MCF 10A (cell line): ENCODE measurements around the gene PXK. TPM values are rescaled to one million over a fixed set of nuclear protein-coding genes. Genes with fewer than 3 reads are reported as not detected.

Experiments used
- BruUV-seq: library from RNA; stranded (reverse); fragments of 400-500 nt; replicated peaks from 2 replicates; lab custom pipeline; 2021; lab: Mats Ljungman, UMichigan
- CTCF ChIA-PET: fragments of 300-600 bp; sonication (Branson Sonifier 250); formaldehyde crosslinking; extraction: SDS; loops from one replicate; lab custom pipeline; 2021; ENCODE audit warnings: antibody characterized with exemption, inconsistent platforms; lab: Yijun Ruan, JAX
- POLR2A ChIA-PET: fragments of 300-600, 350-650 bp; sonication (Branson Sonifier 250); formaldehyde crosslinking; extraction: SDS; loops from one replicate; lab custom pipeline; 2020; ENCODE audit warnings: antibody characterized with exemption, inconsistent platforms; lab: Yijun Ruan, JAX
- DNase-seq: peaks from one replicate; pipeline ENCODE4 v3.0.0-alpha.2; 2018; ENCODE audit not compliant: unreplicated experiment
- H3K27ac Mint-ChIP-seq: one replicate; pipeline ENCODE4 v1.8.0; 2022; ENCODE audit warnings: mild to moderate bottlenecking, low read depth, mixed read lengths; ENCODE audit not compliant: unreplicated experiment
- H3K27me3 Mint-ChIP-seq: one replicate; pipeline ENCODE4 v1.8.0; 2022; ENCODE audit warnings: mixed read lengths; ENCODE audit not compliant: insufficient read depth, unreplicated experiment
- H3K36me3 Mint-ChIP-seq: one replicate; pipeline ENCODE4 v1.8.0; 2022; ENCODE audit warnings: mild to moderate bottlenecking, moderate library complexity, mixed read lengths; ENCODE audit not compliant: insufficient read depth, unreplicated experiment
- H3K4me1 Mint-ChIP-seq: one replicate; pipeline ENCODE4 v1.8.0; 2022; ENCODE audit warnings: mixed read lengths; ENCODE audit not compliant: insufficient read depth, unreplicated experiment
- H3K4me3 Mint-ChIP-seq: one replicate; pipeline ENCODE4 v1.8.0; 2022; ENCODE audit warnings: mild to moderate bottlenecking, moderate library complexity, mixed read lengths; ENCODE audit not compliant: unreplicated experiment
- H3K9me3 Mint-ChIP-seq: one replicate; pipeline ENCODE4 v1.8.0; 2022; ENCODE audit warnings: mixed read lengths; ENCODE audit not compliant: unreplicated experiment
- CTCF ChIP-seq: fragments of 200-600 bp; IDR thresholded peaks from one replicate; pipeline ENCODE4 v1.8.0; 2022; ENCODE audit warnings: antibody characterized with exemption, mild to moderate bottlenecking; ENCODE audit not compliant: unreplicated experiment
- intact Hi-C: fragments of 100-400 bp; cut with micrococcal nuclease; formaldehyde crosslinking; loops from 2 replicates; pipeline ENCODE4 v1.14.1; 2022
- total RNA-seq: library from RNA; stranded (reverse); gene quantifications from 2 replicates; pipeline ENCODE4 v1.2.3, GENCODE V29; 2022

Gene PXK
- total RNA-seq, 1 experiment from 2014 or later = 62.2 TPM

GRCh38 chr3:58329150-58329921, 3.4 kb upstream of the PXK start:
- no TSS peak for BruUV-seq
- Mint-ChIP-seq H3K9me3 (no peaks in the 10 kb centered on the region), H3K27ac (no peak overlapping the region), H3K27me3 (no peaks in the 10 kb centered on the region), H3K36me3 (peaks cover 7% of the 10 kb centered on the region), H3K4me1 (peaks cover 1% of the 10 kb centered on the region), H3K4me3 (no peak overlapping the region)
- POLR2A ChIA-PET = interaction anchor here (0.6 kb wide), 1 partner anchor 102 kb away, joined by 3 read pairs; no protein-coding TSS in a partner anchor
- DNase-seq = no peak
- no peak for TF ChIP-seq CTCF
- intact Hi-C loops = no loop called here
- CTCF ChIA-PET = interaction anchor here (2.4 kb wide), 1 partner anchor 8 kb away, joined by 13 read pairs; no protein-coding TSS in a partner anchor

DNA sequence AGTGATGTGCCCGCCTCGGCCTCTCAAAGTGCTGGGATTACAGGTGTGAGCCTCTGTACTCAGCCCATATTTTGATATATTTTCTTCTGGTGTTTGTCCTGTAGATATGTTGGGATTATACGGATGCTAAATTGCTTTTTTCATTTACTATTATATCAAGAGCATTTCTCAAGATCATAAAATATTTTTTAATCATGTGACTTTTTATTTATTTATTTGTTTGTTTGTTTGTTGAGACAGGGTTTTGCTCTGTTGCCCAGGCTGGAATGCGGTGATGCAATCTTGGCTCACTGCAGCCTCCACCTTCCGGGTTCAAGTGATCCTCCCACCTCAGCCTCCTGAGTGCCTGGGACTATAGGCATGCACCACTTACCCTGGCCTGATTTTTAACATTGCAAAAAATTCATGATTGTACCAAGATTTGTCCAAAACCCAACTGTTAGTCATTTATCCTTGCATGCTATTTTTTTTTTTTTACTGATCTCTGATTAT, 2.7 kb upstream of the PXK start:
- H3K27me3 Mint-ChIP-seq = no peaks in the 10 kb centered on the region
- peaks cover 13% of the 10 kb centered on the region for H3K36me3 Mint-ChIP-seq
- intact Hi-C loops = no loop called here
- BruUV-seq = no TSS peak
- no peak for TF ChIP-seq CTCF
- H3K4me1 Mint-ChIP-seq = peaks cover 7% of the 10 kb centered on the region
- no peak overlapping the region for H3K27ac Mint-ChIP-seq
- no peak overlapping the region for H3K4me3 Mint-ChIP-seq
- no peaks in the 10 kb centered on the region for H3K9me3 Mint-ChIP-seq
- DNase-seq = no peak
- POLR2A ChIA-PET = interaction anchor here (0.6 to 1.0 kb wide), 3 partner anchors 15 to 207 kb away, joined by 3 read pairs; partner anchors contain the start of gene ACOX2
- CTCF ChIA-PET = interaction anchor here (0.5 to 2.4 kb wide), 5 partner anchors 9 to 201 kb away, joined by 3 to 13 read pairs (median 3); no protein-coding TSS in a partner anchor

DNA sequence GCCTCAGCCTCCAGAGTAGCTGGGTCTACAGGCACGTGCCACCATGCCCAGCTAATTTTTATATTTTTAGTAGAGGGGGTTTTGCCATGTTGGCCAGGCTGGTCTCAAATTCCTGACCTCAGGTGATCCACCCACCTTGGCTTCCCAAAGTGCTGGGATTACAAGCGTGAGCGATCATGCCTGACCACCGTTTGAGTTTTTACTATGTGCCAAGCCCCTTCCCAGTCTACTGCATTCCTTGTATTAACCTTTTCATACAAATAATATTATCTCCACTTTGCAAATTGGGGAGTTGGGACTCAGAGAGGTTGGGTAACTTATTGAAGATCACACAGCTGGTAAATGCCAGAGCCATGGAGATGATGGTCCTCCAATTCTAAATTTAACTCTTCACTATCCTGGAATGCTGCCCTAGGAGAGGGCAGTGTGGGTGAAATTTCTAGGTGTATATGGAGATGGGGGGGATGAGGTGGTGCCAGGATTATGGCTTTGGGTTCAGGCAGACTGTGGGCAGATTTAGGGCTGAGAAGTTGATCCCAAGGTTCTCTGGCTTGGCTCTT, 1.0 kb upstream of the PXK start:
- intact Hi-C loops = no loop called here
- POLR2A ChIA-PET = interaction anchor here (0.9 to 6.6 kb wide), 2 partner anchors 25 to 79 kb away, joined by 7 to 54 read pairs; partner anchors contain the start of genes HTD2 and RPP14
- BruUV-seq = no TSS peak

More for the DNA sequence above, 1.0 kb upstream of the PXK start:
- Mint-ChIP-seq H3K27ac (no peak overlapping the region), H3K36me3 (peaks cover 21% of the 10 kb centered on the region), H3K4me1 (peaks cover 22% of the 10 kb centered on the region), H3K4me3 (peak overlapping the region; percentile 78), H3K9me3 (no peaks in the 10 kb centered on the region), H3K27me3 (no peaks in the 10 kb centered on the region)
- CTCF ChIA-PET = interaction anchor here (0.9 to 1.1 kb wide), 4 partner anchors 70 to 159 kb away, joined by 3 to 4 read pairs (median 3); no protein-coding TSS in a partner anchor
- DNase-seq = no peak
- no peak for TF ChIP-seq CTCF
